HepG2 (cell line): ENCODE results near the gene SLC25A45. TPM values are rescaled to one million over a fixed set of nuclear protein-coding genes. Genes with fewer than 3 reads are reported as not detected.

Experiments
- ATM ChIP-seq: fragments of 450-650 bp; IDR thresholded peaks from 2 replicates; pipeline ENCODE4 v1.7.1; 2017; ENCODE audit warnings: mild to moderate bottlenecking, borderline replicate concordance
- IRX3 ChIP-seq: sonication (generic); formaldehyde crosslinking; IDR thresholded peaks from 2 replicates; pipeline ENCODE4 v1.8.1; 2023; ENCODE audit warnings: mild to moderate bottlenecking, low read depth, missing genetic modification reagents, borderline replicate concordance
- KDM6A ChIP-seq: IDR thresholded peaks from 2 replicates; pipeline ENCODE4 v1.6.1; 2016; ENCODE audit warnings: low read depth
- MED1 ChIP-seq: sonication (generic); formaldehyde crosslinking; IDR thresholded peaks from 2 replicates; pipeline ENCODE4 v1.4.0; 2020; ENCODE audit warnings: missing genetic modification reagents
- NAIF1 ChIP-seq: sonication (generic); formaldehyde crosslinking; IDR thresholded peaks from 2 replicates; pipeline ENCODE4 v1.5.0; 2020; ENCODE audit warnings: mild to moderate bottlenecking, missing genetic modification reagents, borderline replicate concordance
- NCOR1 ChIP-seq: fragments of 200-600 bp; sonication (generic); IDR thresholded peaks from 2 replicates; pipeline ENCODE4 v1.7.0; 2017; ENCODE audit warnings: antibody characterized with exemption, low read length, borderline replicate concordance
- ZNF207 ChIP-seq: fragments of 450-650 bp; IDR thresholded peaks from 2 replicates; pipeline ENCODE4 v1.6.1; 2016; ENCODE audit warnings: antibody characterized with exemption, borderline replicate concordance
- ZNF546 ChIP-seq: sonication (generic); formaldehyde crosslinking; conservative IDR thresholded peaks from 2 replicates; pipeline ENCODE4 v1.8.1; 2023; ENCODE audit warnings: mild to moderate bottlenecking, missing genetic modification reagents
- ZNF556 ChIP-seq: sonication (generic); formaldehyde crosslinking; IDR thresholded peaks from 2 replicates; pipeline ENCODE4 v1.4.0; 2020; ENCODE audit warnings: mild to moderate bottlenecking, missing genetic modification reagents, borderline replicate concordance
- ZNF616 ChIP-seq: sonication (generic); formaldehyde crosslinking; IDR thresholded peaks from 2 replicates; pipeline ENCODE4 v1.5.0; 2020; ENCODE audit warnings: low read depth, mild to moderate bottlenecking, missing genetic modification reagents
- ZNF839 ChIP-seq: sonication (generic); formaldehyde crosslinking; IDR thresholded peaks from 2 replicates; pipeline ENCODE4 v1.4.0; 2020; ENCODE audit warnings: missing genetic modification reagents, mild to moderate bottlenecking, borderline replicate concordance
- polyA plus RNA-seq, 8 experiments: library from polyadenylated mRNA; depleted of rRNA in 3 of 8; stranded (reverse) in 7 of 8; unstranded in 1 of 8; fragments of >200 nt; fragmentation: Illumina TruSeq in 4 of 8; extraction: Trizol in 4 of 8; gene quantifications; 2 replicates each; pipeline versions ENCODE4 v1.2.1 to v1.2.3, GENCODE V29; 2011 to 2016; ENCODE audit warnings: low read depth in 4 of 8, missing spikeins in 1 of 8, mixed read lengths in 1 of 8; ENCODE audit not compliant: insufficient read depth in 1 of 8
- total RNA-seq, 5 experiments: library from RNA; depleted of rRNA; stranded (reverse); fragments of >200 nt; fragmentation: Illumina TruSeq; extraction: Trizol; gene quantifications; 2 replicates each; pipeline ENCODE4 v1.2.3, GENCODE V29; 2016; ENCODE audit warnings: low read depth in 1 of 5
- TF ChIP-seq, protein P1 (sequence below): sonication (generic); formaldehyde crosslinking; IDR thresholded peaks from 2 replicates; pipeline ENCODE4 v1.4.0; 2020; ENCODE audit warnings: missing genetic modification reagents, mild to moderate bottlenecking, borderline replicate concordance
- TF ChIP-seq, protein P2 (sequence below): sonication (generic); formaldehyde crosslinking; IDR thresholded peaks from 2 replicates; pipeline ENCODE4 v1.8.0; 2023; ENCODE audit warnings: mild to moderate bottlenecking, missing genetic modification reagents
- TF ChIP-seq, protein P3 (sequence below): sonication (generic); formaldehyde crosslinking; IDR thresholded peaks from 2 replicates; pipeline ENCODE4 v1.4.0; 2020; ENCODE audit warnings: missing genetic modification reagents, borderline replicate concordance

SLC25A45 gene
- total and polyA plus RNA-seq, 2 of the 13 experiments (the other 11 are each of a cell fraction or from before 2014, with no cell fraction given) = 1.2 to 3.4 TPM

DNA sequence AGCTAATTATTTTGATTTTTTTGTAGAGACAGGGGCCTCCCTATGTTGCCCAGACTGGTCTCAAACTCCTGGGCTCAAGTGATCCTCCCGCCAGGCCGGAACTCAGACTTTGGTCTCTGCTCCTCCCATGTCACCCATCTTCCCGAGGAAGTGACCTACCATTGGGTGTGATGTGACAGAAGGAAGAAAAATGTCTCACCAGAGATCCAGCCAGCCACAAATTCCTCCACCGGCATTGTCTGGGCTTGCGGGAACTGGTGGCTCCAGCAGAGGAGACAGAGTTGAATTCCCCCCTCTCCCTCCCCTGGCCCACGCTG lies 772 bp downstream of the SLC25A45 start (continued):
- TF ChIP-seq MED1 (CRISPR knock-in tag) = no peak
- no peak for TF ChIP-seq ZNF839 (CRISPR knock-in tag)
- no peak for TF ChIP-seq ZNF616 (CRISPR knock-in tag)
- TF ChIP-seq ZNF546 = no peak
- TF ChIP-seq ZNF207 = no peak
- no peak for TF ChIP-seq ATM
- TF ChIP-seq NAIF1 (CRISPR knock-in tag) = no peak
- TF ChIP-seq, protein P1, sequence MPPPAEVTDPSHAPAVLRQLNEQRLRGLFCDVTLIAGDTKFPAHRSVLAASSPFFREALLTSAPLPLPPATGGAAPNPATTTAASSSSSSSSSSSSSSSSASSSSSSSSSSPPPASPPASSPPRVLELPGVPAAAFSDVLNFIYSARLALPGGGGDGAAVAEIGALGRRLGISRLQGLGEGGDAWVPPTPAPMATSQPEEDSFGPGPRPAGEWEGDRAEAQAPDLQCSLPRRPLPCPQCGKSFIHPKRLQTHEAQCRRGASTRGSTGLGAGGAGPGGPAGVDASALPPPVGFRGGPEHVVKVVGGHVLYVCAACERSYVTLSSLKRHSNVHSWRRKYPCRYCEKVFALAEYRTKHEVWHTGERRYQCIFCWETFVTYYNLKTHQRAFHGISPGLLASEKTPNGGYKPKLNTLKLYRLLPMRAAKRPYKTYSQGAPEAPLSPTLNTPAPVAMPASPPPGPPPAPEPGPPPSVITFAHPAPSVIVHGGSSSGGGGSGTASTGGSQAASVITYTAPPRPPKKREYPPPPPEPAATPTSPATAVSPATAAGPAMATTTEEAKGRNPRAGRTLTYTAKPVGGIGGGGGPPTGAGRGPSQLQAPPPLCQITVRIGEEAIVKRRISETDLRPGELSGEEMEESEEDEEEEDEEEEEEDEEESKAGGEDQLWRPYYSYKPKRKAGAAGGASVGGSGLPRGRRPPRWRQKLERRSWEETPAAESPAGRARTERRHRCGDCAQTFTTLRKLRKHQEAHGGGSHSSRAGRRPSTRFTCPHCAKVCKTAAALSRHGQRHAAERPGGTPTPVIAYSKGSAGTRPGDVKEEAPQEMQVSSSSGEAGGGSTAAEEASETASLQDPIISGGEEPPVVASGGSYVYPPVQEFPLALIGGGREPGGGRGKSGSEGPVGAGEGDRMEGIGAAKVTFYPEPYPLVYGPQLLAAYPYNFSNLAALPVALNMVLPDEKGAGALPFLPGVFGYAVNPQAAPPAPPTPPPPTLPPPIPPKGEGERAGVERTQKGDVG (CRISPR knock-in tag) = no peak
- TF ChIP-seq ZNF556 (CRISPR knock-in tag) = no peak
- no peak for TF ChIP-seq KDM6A (CRISPR knock-in tag)
- TF ChIP-seq IRX3 (CRISPR knock-in tag) = no peak
- TF ChIP-seq, protein P2, sequence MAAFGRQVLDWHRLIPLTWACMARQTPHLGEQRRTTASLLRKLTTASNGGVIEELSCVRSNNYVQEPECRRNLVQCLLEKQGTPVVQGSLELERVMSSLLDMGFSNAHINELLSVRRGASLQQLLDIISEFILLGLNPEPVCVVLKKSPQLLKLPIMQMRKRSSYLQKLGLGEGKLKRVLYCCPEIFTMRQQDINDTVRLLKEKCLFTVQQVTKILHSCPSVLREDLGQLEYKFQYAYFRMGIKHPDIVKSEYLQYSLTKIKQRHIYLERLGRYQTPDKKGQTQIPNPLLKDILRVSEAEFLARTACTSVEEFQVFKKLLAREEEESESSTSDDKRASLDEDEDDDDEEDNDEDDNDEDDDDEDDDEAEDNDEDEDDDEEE (CRISPR knock-in tag) = no peak
- TF ChIP-seq, protein P3, sequence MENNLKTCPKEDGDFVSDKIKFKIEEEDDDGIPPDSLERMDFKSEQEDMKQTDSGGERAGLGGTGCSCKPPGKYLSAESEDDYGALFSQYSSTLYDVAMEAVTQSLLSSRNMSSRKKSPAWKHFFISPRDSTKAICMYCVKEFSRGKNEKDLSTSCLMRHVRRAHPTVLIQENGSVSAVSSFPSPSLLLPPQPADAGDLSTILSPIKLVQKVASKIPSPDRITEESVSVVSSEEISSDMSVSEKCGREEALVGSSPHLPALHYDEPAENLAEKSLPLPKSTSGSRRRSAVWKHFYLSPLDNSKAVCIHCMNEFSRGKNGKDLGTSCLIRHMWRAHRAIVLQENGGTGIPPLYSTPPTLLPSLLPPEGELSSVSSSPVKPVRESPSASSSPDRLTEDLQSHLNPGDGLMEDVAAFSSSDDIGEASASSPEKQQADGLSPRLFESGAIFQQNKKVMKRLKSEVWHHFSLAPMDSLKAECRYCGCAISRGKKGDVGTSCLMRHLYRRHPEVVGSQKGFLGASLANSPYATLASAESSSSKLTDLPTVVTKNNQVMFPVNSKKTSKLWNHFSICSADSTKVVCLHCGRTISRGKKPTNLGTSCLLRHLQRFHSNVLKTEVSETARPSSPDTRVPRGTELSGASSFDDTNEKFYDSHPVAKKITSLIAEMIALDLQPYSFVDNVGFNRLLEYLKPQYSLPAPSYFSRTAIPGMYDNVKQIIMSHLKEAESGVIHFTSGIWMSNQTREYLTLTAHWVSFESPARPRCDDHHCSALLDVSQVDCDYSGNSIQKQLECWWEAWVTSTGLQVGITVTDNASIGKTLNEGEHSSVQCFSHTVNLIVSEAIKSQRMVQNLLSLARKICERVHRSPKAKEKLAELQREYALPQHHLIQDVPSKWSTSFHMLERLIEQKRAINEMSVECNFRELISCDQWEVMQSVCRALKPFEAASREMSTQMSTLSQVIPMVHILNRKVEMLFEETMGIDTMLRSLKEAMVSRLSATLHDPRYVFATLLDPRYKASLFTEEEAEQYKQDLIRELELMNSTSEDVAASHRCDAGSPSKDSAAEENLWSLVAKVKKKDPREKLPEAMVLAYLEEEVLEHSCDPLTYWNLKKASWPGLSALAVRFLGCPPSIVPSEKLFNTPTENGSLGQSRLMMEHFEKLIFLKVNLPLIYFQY = no peak
- TF ChIP-seq NCOR1 = no peak
